Epithelial cell of prostate (primary cell): ENCODE data around the gene SULT1C4.
"Not testable (repeated sequence)": the region's sequence is repeated elsewhere in the genome, so short reads cannot be mapped to it uniquely, and the experiment has no call there.

ENCODE experiments used
- DNase-seq: peaks from one replicate; pipeline ENCODE4 v3.0.0-alpha.2; 2011; ENCODE audit warnings: low read depth, low spot score
- H3K27ac ChIP-seq: fragments of 450-650 bp; 2 replicates; pipeline ENCODE4 v1.5.1; 2017; ENCODE audit warnings: mild to moderate bottlenecking

Gene SULT1C4

GRCh38 chr2:108407864-108408729, 30.3 kb downstream of the SULT1C4 start:
- H3K27ac ChIP-seq = no peak overlapping the region
- DNase-seq = no peak

GRCh38 chr2:108409768-108410167, 32.0 kb downstream of the SULT1C4 start:
- DNase-seq = no peak
- H3K27ac ChIP-seq = no peak overlapping the region

DNA sequence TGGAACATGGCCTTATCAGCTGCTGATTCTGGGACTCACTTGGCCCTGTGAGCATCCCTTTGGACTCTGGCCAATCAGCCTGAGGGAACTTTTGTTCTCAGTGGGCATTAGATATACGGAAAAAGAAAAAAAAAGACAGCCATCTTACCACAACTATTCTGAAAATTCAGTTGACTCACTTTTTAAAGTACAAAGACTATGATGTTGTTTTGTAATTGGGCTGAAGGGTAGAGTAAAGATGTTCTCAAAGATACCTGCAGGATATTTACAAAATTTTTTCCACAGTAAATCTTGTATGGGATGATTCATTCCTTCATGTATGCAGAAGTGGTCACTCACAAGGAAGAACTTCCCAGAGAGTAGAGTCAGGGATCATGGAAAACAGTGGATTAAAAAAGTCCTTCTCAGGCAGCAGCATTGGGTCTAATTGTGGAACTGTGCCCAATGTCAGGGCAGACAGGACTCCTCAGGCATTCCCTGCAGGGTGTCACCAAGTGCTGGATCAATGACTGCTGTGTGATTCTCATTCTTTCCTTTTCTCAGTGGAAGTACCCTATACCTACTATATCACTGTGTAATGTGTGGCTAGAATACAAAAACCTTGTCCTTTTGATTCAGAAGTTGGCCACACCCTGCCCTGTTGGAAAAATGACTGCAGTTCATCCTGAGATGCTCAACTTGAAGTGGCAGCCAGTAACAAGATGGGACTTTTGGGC, 35.4 kb downstream of the SULT1C4 start:
- DNase-seq = peak; percentile 77
- peak overlapping the region; percentile 75 for H3K27ac ChIP-seq

GRCh38 chr2:108413711-108414095, 35.9 kb downstream of the SULT1C4 start:
- peak overlapping the region; percentile 75 for H3K27ac ChIP-seq
- DNase-seq = no peak

GRCh38 chr2:108414256-108414876, 36.6 kb downstream of the SULT1C4 start:
- DNase-seq = no peak
- H3K27ac ChIP-seq = peak overlapping the region; percentile 75

GRCh38 chr2:108414945-108415344, 37.2 kb downstream of the SULT1C4 start:
- DNase-seq = no peak
- H3K27ac ChIP-seq = peak overlapping the region; percentile 75

DNA sequence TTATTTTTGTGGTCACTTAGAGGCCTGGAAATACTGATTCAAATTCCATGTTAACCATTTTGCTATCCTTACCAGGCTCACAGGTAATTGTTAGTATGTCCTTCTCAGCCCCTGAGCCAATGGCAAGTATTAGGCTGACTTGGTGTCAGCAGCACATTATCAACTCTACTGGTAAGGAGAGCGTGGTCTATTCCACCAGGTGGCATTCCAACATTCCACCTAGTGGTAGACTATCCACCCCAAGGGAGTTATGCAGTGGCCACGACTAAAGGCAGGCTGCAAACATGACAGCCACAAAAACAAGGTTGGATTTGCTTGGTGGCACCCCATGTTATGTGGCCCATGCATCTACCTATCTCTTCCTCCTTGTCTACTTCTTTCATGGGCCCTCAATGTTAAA, 39.5 kb downstream of the SULT1C4 start:
- H3K27ac ChIP-seq = no peak overlapping the region
- no peak for DNase-seq

DNA sequence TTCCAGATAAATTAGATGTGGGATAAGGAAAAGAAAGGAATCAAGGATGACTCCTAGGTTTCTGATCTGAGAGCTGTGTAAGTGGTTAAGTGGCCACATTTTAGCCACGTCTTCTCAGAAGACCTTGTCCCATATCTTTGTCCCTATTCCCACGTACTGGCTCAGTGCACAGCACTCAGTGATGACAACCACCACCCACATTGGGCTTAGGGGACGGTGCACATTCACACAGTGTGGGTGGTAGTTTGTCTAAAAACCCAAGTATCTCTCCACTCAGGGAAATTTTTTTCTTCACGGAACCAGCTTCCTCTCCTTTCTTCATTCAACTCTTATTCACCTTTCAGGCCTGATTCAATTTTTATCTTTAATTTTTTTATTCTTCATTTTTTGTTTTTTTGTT, 40.7 kb downstream of the SULT1C4 start:
- no peak for DNase-seq
- H3K27ac ChIP-seq = no peak overlapping the region

- no peak overlapping the region for H3K27ac ChIP-seq
Measured at GRCh38 chr2:108423067-108423466, 45.3 kb downstream of the SULT1C4 start.

DNA sequence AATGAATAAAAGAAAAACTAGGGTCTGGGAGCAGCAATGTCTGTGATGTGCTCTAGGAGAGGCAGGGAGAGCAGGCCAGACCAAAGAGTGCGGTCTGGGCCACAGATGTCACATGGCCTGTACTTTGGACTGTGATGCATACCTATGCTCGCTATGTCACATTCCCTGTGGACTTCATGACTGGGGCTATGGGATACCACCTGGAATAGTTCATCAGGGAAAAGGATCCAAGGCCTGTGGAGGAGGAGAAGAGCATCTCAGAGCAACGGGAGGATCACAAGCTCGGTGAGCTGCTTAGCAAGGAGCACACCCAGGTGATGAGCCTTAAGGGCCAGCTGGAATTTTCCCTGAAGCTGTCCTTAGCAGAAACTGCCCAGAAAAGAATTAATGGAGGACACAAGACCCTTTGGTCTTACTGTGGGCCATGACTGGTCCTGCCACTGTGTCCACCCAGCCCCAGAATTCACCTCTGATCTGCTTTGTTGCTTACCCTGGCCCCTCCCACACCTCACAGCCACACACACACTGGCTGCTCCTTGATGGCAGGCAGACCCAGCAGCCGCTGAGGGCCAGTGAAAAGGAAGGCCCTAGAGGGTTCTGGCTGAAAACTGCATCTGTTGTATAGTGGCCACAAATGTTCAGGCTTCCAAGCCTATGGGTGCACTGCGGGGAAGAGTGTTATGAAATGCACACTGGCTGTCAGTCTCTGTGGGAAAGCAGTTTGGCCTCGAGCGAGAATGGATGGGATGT, 45.9 kb downstream of the SULT1C4 start:
- DNase-seq = no peak
- H3K27ac ChIP-seq = no peak overlapping the region

More at GRCh38 chr2:108423067-108423466, 45.3 kb downstream of the SULT1C4 start:
- DNase-seq = no peak

GRCh38 chr2:108428286-108429009, 50.7 kb downstream of the SULT1C4 start:
- DNase-seq = no peak
- H3K27ac ChIP-seq = no peak overlapping the region

DNA sequence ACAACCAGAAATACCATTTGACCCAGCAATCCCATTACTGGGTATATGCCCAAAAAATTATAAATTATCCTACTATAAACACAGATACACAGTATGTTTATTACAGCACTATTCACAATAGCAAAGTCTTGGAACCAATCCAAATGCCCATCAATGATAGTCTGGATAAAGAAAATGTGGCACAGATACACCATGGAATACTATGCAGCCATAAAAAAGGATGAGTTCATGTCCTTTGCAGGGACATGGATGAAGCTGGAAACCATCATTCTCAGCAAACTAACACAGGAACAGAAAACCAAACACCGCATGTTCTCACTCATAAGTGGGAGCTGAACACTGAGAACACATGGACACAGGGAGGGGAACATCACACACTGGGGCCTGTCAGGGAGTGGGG, 57.8 kb downstream of the SULT1C4 start:
- not testable (repeated sequence) for DNase-seq, H3K27ac ChIP-seq

DNA sequence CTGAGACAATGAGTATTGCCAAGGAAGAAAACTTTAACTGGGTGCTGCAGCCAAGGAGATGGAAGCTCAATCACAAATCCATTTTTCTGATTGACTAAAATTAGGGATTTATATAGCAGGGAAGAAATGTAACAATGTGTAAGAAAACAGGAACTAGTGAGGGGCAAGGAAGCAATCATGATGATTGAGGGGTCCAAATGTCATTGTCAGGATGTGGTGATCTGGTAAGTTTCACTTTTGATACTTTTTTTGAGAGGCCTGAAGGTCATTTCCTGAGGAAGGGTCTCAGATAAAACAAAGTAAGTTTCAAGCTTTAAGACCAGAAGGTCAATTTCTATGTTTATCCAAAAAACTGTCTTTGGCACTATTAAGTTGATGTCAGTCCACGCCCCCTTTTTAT, 59.2 kb downstream of the SULT1C4 start:
- DNase-seq = no peak
- no peak overlapping the region for H3K27ac ChIP-seq
